HepG2 (cell line): ENCODE measurements around the gene RBBP8NL. TPM values are rescaled to one million over a fixed set of nuclear protein-coding genes. Genes with fewer than 3 reads are reported as not detected.

ENCODE experiments used
- AGO2 ChIP-seq: fragments of 200-400 bp; formaldehyde crosslinking; optimal IDR thresholded peaks from 2 replicates; pipeline ENCODE3; 2017; ENCODE audit warnings: mild to moderate bottlenecking, low read depth, low read length, moderate library complexity
- ATRX ChIP-seq: sonication (generic); formaldehyde crosslinking; IDR thresholded peaks from 2 replicates; pipeline ENCODE4 v1.4.0; 2020; ENCODE audit warnings: missing genetic modification reagents, borderline replicate concordance
- CHCHD3 ChIP-seq: sonication (generic); formaldehyde crosslinking; IDR thresholded peaks from 2 replicates; pipeline ENCODE4 v1.8.0; 2022; ENCODE audit warnings: mild to moderate bottlenecking, missing genetic modification reagents, moderate library complexity
- ELF1 ChIP-seq: sonication (generic); formaldehyde crosslinking; IDR thresholded peaks from 2 replicates; pipeline ENCODE4 v1.4.0; 2020; ENCODE audit warnings: missing genetic modification reagents
- FOXM1 ChIP-seq: sonication (generic); formaldehyde crosslinking; IDR thresholded peaks from 2 replicates; pipeline ENCODE4 v1.5.0; 2020; ENCODE audit warnings: missing genetic modification reagents
- HOXA7 ChIP-seq: sonication (generic); formaldehyde crosslinking; IDR thresholded peaks from 2 replicates; pipeline ENCODE4 v1.8.1; 2022; ENCODE audit warnings: mild to moderate bottlenecking, missing genetic modification reagents, moderate library complexity
- JARID2 ChIP-seq: sonication (generic); formaldehyde crosslinking; IDR thresholded peaks from 2 replicates; pipeline ENCODE4 v1.8.1; 2023; ENCODE audit warnings: missing genetic modification reagents, inconsistent platforms; ENCODE audit not compliant: insufficient replicate concordance
- NFKB2 ChIP-seq: sonication (generic); formaldehyde crosslinking; IDR thresholded peaks from 2 replicates; pipeline ENCODE4 v1.4.0; 2020; ENCODE audit warnings: missing genetic modification reagents, borderline replicate concordance
- NRL ChIP-seq: sonication (generic); formaldehyde crosslinking; IDR thresholded peaks from 2 replicates; pipeline ENCODE4 v1.5.0; 2020; ENCODE audit warnings: missing genetic modification reagents, mild to moderate bottlenecking, moderate library complexity, borderline replicate concordance
- SALL2 ChIP-seq: sonication (generic); formaldehyde crosslinking; IDR thresholded peaks from 2 replicates; pipeline ENCODE4 v1.8.1; 2023; ENCODE audit warnings: mild to moderate bottlenecking, missing genetic modification reagents, inconsistent platforms
- ZNF225 ChIP-seq: sonication (generic); formaldehyde crosslinking; IDR thresholded peaks from 2 replicates; pipeline ENCODE4 v1.4.0; 2020; ENCODE audit warnings: mild to moderate bottlenecking, missing genetic modification reagents
- ZNF558 ChIP-seq: sonication (generic); formaldehyde crosslinking; IDR thresholded peaks from 2 replicates; pipeline ENCODE4 v1.9.0; 2022; ENCODE audit warnings: mild to moderate bottlenecking, missing genetic modification reagents, borderline replicate concordance
- ZNF790 ChIP-seq: sonication (generic); formaldehyde crosslinking; IDR thresholded peaks from 2 replicates; pipeline ENCODE4 v1.8.0; 2022; ENCODE audit warnings: missing genetic modification reagents, mild to moderate bottlenecking, borderline replicate concordance
- ZNF878 ChIP-seq: sonication (generic); formaldehyde crosslinking; IDR thresholded peaks from 2 replicates; pipeline ENCODE4 v1.8.1; 2023; ENCODE audit warnings: mild to moderate bottlenecking, missing genetic modification reagents, moderate library complexity
- ZSCAN25 ChIP-seq: sonication (generic); formaldehyde crosslinking; IDR thresholded peaks from 2 replicates; pipeline ENCODE4 v1.8.0; 2022; ENCODE audit warnings: mild to moderate bottlenecking, missing genetic modification reagents
- polyA plus RNA-seq, 8 experiments: library from polyadenylated mRNA; depleted of rRNA in 3 of 8; stranded (reverse) in 7 of 8; unstranded in 1 of 8; fragments of >200 nt; fragmentation: Illumina TruSeq in 4 of 8; extraction: Trizol in 4 of 8; gene quantifications; 2 replicates each; pipeline versions ENCODE4 v1.2.1 to v1.2.3, GENCODE V29; 2011 to 2016; ENCODE audit warnings: low read depth in 4 of 8, missing spikeins in 1 of 8, mixed read lengths in 1 of 8; ENCODE audit not compliant: insufficient read depth in 1 of 8
- total RNA-seq, 5 experiments: library from RNA; depleted of rRNA; stranded (reverse); fragments of >200 nt; fragmentation: Illumina TruSeq; extraction: Trizol; gene quantifications; 2 replicates each; pipeline ENCODE4 v1.2.3, GENCODE V29; 2016; ENCODE audit warnings: low read depth in 1 of 5
- TF ChIP-seq, protein P1 (sequence below): sonication (generic); formaldehyde crosslinking; IDR thresholded peaks from 2 replicates; pipeline ENCODE4 v1.5.1; 2020; ENCODE audit warnings: missing genetic modification reagents, mild to moderate bottlenecking, borderline replicate concordance
- TF ChIP-seq, protein P2 (sequence below): sonication (generic); formaldehyde crosslinking; IDR thresholded peaks from 2 replicates; pipeline ENCODE4 v1.5.0; 2020; ENCODE audit warnings: mild to moderate bottlenecking, missing genetic modification reagents, borderline replicate concordance
- TF ChIP-seq, protein P3 (sequence below): sonication (generic); formaldehyde crosslinking; IDR thresholded peaks from 2 replicates; pipeline ENCODE4 v1.4.0; 2020; ENCODE audit warnings: missing genetic modification reagents, borderline replicate concordance

The RBBP8NL gene
- total and polyA plus RNA-seq, 2 of the 13 experiments (the other 11 are each of a cell fraction or from before 2014, with no cell fraction given): 0.69 to 0.86 TPM

- no peak for TF ChIP-seq CHCHD3 (CRISPR knock-in tag)
- TF ChIP-seq, protein P1, sequence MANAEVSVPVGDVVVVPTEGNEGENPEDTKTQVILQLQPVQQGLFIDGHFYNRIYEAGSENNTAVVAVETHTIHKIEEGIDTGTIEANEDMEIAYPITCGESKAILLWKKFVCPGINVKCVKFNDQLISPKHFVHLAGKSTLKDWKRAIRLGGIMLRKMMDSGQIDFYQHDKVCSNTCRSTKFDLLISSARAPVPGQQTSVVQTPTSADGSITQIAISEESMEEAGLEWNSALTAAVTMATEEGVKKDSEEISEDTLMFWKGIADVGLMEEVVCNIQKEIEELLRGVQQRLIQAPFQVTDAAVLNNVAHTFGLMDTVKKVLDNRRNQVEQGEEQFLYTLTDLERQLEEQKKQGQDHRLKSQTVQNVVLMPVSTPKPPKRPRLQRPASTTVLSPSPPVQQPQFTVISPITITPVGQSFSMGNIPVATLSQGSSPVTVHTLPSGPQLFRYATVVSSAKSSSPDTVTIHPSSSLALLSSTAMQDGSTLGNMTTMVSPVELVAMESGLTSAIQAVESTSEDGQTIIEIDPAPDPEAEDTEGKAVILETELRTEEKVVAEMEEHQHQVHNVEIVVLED (CRISPR knock-in tag): no peak
- no peak for TF ChIP-seq ATRX
- TF ChIP-seq ZNF225: 0 out of 2 replicates have a peak, but pooled peaks have one; percentile 53
- no peak for TF ChIP-seq ZNF878
- 0 out of 2 replicates have a peak, but pooled peaks have one; percentile 9 for TF ChIP-seq ZSCAN25 (CRISPR knock-in tag)
- TF ChIP-seq FOXM1: 0 out of 2 replicates have a peak, but pooled peaks have one; percentile 6
- TF ChIP-seq ELF1 (CRISPR knock-in tag): no peak
- TF ChIP-seq NRL (CRISPR knock-in tag): 0 out of 2 replicates have a peak, but pooled peaks have one; percentile 40
- no peak for TF ChIP-seq JARID2 (CRISPR knock-in tag)
- 0 out of 2 replicates have a peak, but pooled peaks have one; percentile 26 for TF ChIP-seq NFKB2 (CRISPR knock-in tag)
- TF ChIP-seq AGO2: peak; percentile 74
- TF ChIP-seq SALL2 (CRISPR knock-in tag): no peak
- TF ChIP-seq ZNF558: no peak
- TF ChIP-seq, protein P2, sequence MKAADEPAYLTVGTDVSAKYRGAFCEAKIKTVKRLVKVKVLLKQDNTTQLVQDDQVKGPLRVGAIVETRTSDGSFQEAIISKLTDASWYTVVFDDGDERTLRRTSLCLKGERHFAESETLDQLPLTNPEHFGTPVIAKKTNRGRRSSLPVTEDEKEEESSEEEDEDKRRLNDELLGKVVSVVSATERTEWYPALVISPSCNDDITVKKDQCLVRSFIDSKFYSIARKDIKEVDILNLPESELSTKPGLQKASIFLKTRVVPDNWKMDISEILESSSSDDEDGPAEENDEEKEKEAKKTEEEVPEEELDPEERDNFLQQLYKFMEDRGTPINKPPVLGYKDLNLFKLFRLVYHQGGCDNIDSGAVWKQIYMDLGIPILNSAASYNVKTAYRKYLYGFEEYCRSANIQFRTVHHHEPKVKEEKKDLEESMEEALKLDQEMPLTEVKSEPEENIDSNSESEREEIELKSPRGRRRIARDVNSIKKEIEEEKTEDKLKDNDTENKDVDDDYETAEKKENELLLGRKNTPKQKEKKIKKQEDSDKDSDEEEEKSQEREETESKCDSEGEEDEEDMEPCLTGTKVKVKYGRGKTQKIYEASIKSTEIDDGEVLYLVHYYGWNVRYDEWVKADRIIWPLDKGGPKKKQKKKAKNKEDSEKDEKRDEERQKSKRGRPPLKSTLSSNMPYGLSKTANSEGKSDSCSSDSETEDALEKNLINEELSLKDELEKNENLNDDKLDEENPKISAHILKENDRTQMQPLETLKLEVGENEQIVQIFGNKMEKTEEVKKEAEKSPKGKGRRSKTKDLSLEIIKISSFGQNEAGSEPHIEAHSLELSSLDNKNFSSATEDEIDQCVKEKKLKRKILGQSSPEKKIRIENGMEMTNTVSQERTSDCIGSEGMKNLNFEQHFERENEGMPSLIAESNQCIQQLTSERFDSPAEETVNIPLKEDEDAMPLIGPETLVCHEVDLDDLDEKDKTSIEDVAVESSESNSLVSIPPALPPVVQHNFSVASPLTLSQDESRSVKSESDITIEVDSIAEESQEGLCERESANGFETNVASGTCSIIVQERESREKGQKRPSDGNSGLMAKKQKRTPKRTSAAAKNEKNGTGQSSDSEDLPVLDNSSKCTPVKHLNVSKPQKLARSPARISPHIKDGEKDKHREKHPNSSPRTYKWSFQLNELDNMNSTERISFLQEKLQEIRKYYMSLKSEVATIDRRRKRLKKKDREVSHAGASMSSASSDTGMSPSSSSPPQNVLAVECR (CRISPR knock-in tag): no peak
- no peak for TF ChIP-seq ZNF790 (CRISPR knock-in tag)
- TF ChIP-seq, protein P3, sequence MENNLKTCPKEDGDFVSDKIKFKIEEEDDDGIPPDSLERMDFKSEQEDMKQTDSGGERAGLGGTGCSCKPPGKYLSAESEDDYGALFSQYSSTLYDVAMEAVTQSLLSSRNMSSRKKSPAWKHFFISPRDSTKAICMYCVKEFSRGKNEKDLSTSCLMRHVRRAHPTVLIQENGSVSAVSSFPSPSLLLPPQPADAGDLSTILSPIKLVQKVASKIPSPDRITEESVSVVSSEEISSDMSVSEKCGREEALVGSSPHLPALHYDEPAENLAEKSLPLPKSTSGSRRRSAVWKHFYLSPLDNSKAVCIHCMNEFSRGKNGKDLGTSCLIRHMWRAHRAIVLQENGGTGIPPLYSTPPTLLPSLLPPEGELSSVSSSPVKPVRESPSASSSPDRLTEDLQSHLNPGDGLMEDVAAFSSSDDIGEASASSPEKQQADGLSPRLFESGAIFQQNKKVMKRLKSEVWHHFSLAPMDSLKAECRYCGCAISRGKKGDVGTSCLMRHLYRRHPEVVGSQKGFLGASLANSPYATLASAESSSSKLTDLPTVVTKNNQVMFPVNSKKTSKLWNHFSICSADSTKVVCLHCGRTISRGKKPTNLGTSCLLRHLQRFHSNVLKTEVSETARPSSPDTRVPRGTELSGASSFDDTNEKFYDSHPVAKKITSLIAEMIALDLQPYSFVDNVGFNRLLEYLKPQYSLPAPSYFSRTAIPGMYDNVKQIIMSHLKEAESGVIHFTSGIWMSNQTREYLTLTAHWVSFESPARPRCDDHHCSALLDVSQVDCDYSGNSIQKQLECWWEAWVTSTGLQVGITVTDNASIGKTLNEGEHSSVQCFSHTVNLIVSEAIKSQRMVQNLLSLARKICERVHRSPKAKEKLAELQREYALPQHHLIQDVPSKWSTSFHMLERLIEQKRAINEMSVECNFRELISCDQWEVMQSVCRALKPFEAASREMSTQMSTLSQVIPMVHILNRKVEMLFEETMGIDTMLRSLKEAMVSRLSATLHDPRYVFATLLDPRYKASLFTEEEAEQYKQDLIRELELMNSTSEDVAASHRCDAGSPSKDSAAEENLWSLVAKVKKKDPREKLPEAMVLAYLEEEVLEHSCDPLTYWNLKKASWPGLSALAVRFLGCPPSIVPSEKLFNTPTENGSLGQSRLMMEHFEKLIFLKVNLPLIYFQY: no peak
- no peak for TF ChIP-seq HOXA7 (CRISPR knock-in tag)
Measured at GRCh38 chr20:62372042-62372993, 55.0 kb downstream of the RBBP8NL start (continued).
